Nephron progenitor cell (in vitro differentiated cells): ENCODE measurements around the gene GATA6.
"Not testable (repeated sequence)": the region's sequence is repeated elsewhere in the genome, so short reads cannot be mapped to it uniquely, and the experiment has no call there.

Source experiments
- DNase-seq: peaks from one replicate; pipeline ENCODE4 v3.0.0; 2021
- H3K27ac Mint-ChIP-seq: 2 replicates; pipeline ENCODE4 v1.8.0; 2021; ENCODE audit warnings: mild to moderate bottlenecking, moderate library complexity, mixed read lengths
- H3K27me3 Mint-ChIP-seq: 2 replicates; pipeline ENCODE4 v1.8.0; 2021; ENCODE audit warnings: mild to moderate bottlenecking, low read depth, mixed read lengths; ENCODE audit not compliant: poor library complexity
- H3K36me3 Mint-ChIP-seq: 2 replicates; pipeline ENCODE4 v1.8.0; 2021; ENCODE audit warnings: low read depth, mixed read lengths
- H3K4me1 Mint-ChIP-seq: 2 replicates; pipeline ENCODE4 v1.8.0; 2021; ENCODE audit warnings: mixed read lengths
- H3K4me3 Mint-ChIP-seq: 2 replicates; pipeline ENCODE4 v1.8.0; 2021; ENCODE audit warnings: mild to moderate bottlenecking, moderate library complexity, mixed read lengths
- H3K9me3 Mint-ChIP-seq: 2 replicates; pipeline ENCODE4 v1.8.0; 2021; ENCODE audit warnings: mild to moderate bottlenecking, moderate library complexity, mixed read lengths
- TF ChIP-seq, protein P1 (sequence below): fragments of 200-600 bp; sonication (generic); IDR thresholded peaks from 2 replicates; pipeline ENCODE4 v1.5.0; 2021; ENCODE audit warnings: antibody characterized with exemption

GATA6 gene

GRCh38 chr18:22180722-22181121 is 11.3 kb downstream of the GATA6 start:
- DNase-seq, result no peak
- peaks cover 70% of the 10 kb centered on the region for H3K27me3 Mint-ChIP-seq
- TF ChIP-seq, protein P1, sequence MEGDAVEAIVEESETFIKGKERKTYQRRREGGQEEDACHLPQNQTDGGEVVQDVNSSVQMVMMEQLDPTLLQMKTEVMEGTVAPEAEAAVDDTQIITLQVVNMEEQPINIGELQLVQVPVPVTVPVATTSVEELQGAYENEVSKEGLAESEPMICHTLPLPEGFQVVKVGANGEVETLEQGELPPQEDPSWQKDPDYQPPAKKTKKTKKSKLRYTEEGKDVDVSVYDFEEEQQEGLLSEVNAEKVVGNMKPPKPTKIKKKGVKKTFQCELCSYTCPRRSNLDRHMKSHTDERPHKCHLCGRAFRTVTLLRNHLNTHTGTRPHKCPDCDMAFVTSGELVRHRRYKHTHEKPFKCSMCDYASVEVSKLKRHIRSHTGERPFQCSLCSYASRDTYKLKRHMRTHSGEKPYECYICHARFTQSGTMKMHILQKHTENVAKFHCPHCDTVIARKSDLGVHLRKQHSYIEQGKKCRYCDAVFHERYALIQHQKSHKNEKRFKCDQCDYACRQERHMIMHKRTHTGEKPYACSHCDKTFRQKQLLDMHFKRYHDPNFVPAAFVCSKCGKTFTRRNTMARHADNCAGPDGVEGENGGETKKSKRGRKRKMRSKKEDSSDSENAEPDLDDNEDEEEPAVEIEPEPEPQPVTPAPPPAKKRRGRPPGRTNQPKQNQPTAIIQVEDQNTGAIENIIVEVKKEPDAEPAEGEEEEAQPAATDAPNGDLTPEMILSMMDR, result no peak
- H3K4me3 Mint-ChIP-seq, result no peak overlapping the region
- peaks cover 5% of the 10 kb centered on the region for H3K36me3 Mint-ChIP-seq
- peaks cover 15% of the 10 kb centered on the region for H3K4me1 Mint-ChIP-seq
- H3K27ac Mint-ChIP-seq, result no peak overlapping the region
- H3K9me3 Mint-ChIP-seq, result no peaks in the 10 kb centered on the region

DNA sequence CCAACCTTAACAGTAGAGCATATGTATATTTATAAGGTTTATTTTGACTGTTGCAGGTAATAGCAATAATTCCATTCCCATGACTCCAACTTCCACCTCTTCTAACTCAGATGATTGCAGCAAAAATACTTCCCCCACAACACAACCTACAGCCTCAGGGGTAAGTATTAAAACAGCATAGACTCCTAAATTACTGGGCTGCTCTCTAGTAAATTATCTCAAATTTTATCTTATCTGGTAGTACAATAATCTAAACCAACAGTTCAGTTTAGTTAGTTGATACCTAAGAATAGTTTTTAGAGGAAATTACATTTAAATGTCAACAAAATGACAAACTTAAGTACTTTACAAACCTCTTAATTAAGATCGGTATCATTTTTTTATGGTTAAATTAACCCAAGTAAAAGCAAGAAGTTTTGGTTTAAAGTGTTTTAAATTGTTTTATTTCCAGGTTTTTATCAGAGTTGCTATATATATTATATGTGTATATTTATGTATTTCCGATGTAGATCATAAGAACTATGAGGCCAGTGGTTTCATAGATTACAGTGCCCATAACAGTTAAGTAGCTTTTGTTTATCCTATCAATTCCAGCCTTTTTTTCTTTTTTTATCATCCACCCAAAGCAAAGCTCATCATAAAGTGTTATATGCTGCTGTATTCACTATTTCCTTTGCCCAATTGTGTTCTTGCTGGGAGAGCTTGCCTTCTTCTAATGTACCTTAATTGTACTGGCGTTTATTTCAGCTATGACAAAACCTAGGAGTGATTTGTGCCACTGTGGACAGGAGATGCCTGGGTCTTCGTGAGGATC is 13.7 kb downstream of the GATA6 start:
- Mint-ChIP-seq H3K27me3 (peaks cover 48% of the 10 kb centered on the region), H3K36me3 (no peaks in the 10 kb centered on the region), H3K27ac (no peak overlapping the region), H3K4me1 (peaks cover 10% of the 10 kb centered on the region), H3K9me3 (no peaks in the 10 kb centered on the region), H3K4me3 (no peak overlapping the region)
- no peak for DNase-seq
- TF ChIP-seq, protein P1, result no peak

DNA sequence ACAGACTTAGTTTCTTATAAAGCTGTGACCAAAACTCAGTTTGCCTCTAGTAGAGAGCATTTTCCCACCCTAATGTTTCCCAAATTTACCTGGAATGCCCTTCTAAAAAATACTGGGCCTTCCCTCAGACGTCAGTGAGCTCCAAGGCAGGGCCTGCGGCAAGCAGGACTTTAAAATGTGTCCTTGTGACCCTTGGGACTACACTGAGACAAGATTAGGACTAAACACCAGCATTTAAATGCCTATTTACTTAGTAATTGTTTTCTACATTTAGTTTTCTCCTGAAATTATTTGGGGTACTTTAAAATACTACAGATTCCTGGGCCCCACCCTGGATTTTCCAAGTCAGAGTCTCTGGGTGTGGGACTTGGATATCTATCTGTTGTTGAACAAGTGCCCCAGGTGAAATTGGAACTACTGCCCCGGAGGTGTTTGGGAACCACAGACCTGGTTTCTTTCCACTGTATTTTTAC is 14.3 kb downstream of the GATA6 start:
- Mint-ChIP-seq H3K27me3 (peaks cover 43% of the 10 kb centered on the region), H3K9me3 (no peaks in the 10 kb centered on the region), H3K36me3 (no peaks in the 10 kb centered on the region), H3K27ac (no peak overlapping the region), H3K4me1 (peaks cover 16% of the 10 kb centered on the region), H3K4me3 (no peak overlapping the region)
- TF ChIP-seq, protein P1, result no peak
- DNase-seq, result no peak

DNA sequence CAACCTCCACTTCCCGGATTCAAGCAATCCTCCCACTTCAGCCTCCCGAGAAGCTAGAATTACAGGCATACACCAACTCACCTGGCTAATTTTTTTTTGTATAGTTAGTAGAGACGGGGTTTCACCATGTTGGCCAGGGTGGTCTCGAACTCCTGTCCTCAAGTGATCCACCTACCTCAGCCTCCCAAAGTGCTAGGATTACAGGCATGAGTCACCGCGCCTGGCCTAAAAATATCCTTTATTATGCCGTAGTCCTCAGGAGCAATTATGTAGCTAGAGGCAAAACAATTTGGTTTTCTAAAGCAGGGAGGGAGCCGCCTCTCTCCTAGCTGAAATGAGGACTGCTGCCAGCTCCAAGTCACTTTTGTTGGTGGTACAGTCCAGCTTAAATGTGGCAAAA is 15.2 kb downstream of the GATA6 start:
- not testable (repeated sequence) for H3K27ac Mint-ChIP-seq, DNase-seq, H3K36me3 Mint-ChIP-seq, H3K9me3 Mint-ChIP-seq, H3K4me3 Mint-ChIP-seq
- Mint-ChIP-seq H3K4me1 (peaks cover 24% of the 10 kb centered on the region), H3K27me3 (peaks cover 40% of the 10 kb centered on the region)

GRCh38 chr18:22185273-22185672 is 15.9 kb downstream of the GATA6 start:
- no peaks in the 10 kb centered on the region for H3K9me3 Mint-ChIP-seq
- H3K27me3 Mint-ChIP-seq, result peaks cover 35% of the 10 kb centered on the region
- no peak overlapping the region for H3K4me3 Mint-ChIP-seq
- TF ChIP-seq, protein P1, result no peak
- peaks cover 28% of the 10 kb centered on the region for H3K4me1 Mint-ChIP-seq
- H3K27ac Mint-ChIP-seq, result no peak overlapping the region
- H3K36me3 Mint-ChIP-seq, result no peaks in the 10 kb centered on the region
- no peak for DNase-seq

- no peaks in the 10 kb centered on the region for H3K36me3 Mint-ChIP-seq
- no peak overlapping the region for H3K4me3 Mint-ChIP-seq
- no peak for DNase-seq
- H3K9me3 Mint-ChIP-seq, result no peaks in the 10 kb centered on the region
- H3K27ac Mint-ChIP-seq, result no peak overlapping the region
- peaks cover 34% of the 10 kb centered on the region for H3K4me1 Mint-ChIP-seq
- H3K27me3 Mint-ChIP-seq, result peaks cover 29% of the 10 kb centered on the region
- TF ChIP-seq, protein P1, result no peak
Observed at GRCh38 chr18:22185771-22186386, 16.5 kb downstream of the GATA6 start.
